ENCODE data around the gene MADD.

GRCh38 chr11:47342854-47343253, 72.9 kb downstream of the MADD start:
- TF ChIP-seq, protein P1, sequence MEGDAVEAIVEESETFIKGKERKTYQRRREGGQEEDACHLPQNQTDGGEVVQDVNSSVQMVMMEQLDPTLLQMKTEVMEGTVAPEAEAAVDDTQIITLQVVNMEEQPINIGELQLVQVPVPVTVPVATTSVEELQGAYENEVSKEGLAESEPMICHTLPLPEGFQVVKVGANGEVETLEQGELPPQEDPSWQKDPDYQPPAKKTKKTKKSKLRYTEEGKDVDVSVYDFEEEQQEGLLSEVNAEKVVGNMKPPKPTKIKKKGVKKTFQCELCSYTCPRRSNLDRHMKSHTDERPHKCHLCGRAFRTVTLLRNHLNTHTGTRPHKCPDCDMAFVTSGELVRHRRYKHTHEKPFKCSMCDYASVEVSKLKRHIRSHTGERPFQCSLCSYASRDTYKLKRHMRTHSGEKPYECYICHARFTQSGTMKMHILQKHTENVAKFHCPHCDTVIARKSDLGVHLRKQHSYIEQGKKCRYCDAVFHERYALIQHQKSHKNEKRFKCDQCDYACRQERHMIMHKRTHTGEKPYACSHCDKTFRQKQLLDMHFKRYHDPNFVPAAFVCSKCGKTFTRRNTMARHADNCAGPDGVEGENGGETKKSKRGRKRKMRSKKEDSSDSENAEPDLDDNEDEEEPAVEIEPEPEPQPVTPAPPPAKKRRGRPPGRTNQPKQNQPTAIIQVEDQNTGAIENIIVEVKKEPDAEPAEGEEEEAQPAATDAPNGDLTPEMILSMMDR (IDR thresholded peaks at IDR 0.05): no peak
- no peak for TF ChIP-seq POLR2A (IDR thresholded peaks at IDR 0.05)

Data from heart left ventricle (tissue), 13 donors.